Stimulated activated CD8-positive, alpha-beta memory T cell treated with anti-CD3 and anti-CD28 coated beads, Interleukin-7, amount 100 ng/mL, for 48 hours (primary cell): ENCODE measurements around the gene SMPX.
"Not testable (repeated sequence)": the region's sequence is repeated elsewhere in the genome, so short reads cannot be mapped to it uniquely, and the experiment has no call there.

Experiments used
- DNase-seq, 2 donors: peaks; one replicate each; pipeline ENCODE4 v3.0.0-alpha.2; 2020; ENCODE audit warnings: low read depth in 1 of 2; ENCODE audit errors: extremely low read depth in 1 of 2

SMPX gene

DNA sequence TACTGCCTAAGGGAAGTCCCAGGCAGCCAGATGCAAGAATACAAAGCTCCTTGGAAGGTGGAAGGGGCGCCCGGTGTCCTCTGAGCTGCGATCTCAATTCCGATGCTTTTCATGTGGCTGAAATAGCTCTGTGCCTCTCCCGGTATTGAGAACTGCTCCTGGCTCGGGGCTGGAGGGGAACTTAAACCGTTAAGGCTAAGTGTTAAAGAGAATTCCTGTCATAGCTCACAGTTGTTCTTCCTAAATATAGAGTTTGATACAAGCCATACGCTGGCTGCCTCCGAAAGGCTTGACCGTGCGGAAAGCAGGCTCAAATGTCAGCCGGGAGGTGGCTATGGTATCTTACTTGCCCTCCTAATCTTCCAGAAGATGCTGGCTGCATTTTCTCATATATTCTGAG is at the start of gene SMPX:
Gene SMPX, minus strand, starts transcription at position 157 of the 400 bp plus-strand sequence. CDS start 3,826 bp downstream, outside the sequence.
- no peak for DNase-seq

DNA sequence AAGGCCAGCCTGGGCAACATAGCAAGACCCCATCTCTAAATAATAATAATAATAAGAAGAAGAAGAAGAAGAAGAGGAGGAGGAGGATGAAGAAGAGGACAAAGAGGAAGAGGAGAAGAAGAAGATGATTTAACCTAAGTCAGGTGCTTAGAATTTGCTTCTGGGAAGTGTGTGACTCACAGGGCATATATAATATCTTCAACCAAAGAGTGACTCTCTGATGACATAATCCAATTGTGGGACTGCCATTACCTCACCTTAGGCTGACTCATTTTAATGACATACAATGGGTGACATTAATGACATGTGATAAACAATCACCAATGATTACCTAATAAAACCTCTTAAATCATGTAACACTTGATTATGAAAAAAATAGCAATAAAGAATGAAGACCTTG is 48.8 kb upstream of the SMPX start:
- no peak for DNase-seq

GRCh38 chrX:21802839-21803238 is 44.9 kb upstream of the SMPX start:
- no peak for DNase-seq

GRCh38 chrX:21802054-21802670 is 44.2 kb upstream of the SMPX start:
- no peak for DNase-seq

GRCh38 chrX:21800344-21800770 is 42.4 kb upstream of the SMPX start:
- no peak for DNase-seq

GRCh38 chrX:21799767-21800166 is 41.9 kb upstream of the SMPX start:
- DNase-seq, result no peak

- no peak for DNase-seq
These were observed 40.8 kb upstream of the SMPX start for GRCh38 chrX:21798677-21799219.

GRCh38 chrX:21781976-21782375 is 24.1 kb upstream of the SMPX start:
- DNase-seq, result no peak

DNA sequence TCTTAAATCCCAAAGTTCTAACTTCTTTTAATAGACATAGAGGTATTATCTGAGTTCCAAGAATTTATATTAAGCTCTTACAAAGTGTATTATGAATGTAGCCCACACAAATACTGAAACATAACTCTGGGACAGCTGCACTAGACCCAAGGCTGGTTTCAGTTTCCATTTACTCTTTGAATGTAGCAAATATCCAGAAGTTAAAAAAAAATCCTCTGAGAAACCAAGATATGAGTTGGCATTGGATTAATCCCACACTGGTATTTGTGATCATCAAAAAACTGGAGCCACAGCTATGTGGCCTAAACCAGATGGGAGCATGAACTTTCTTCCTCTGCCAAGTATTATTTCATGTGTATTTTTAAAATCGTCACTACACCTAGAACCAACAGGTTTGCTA is 23.6 kb upstream of the SMPX start:
- no peak for DNase-seq

- DNase-seq, result no peak
These were observed 21.2 kb upstream of the SMPX start for GRCh38 chrX:21779095-21779494.

- no peak for DNase-seq
These were observed 20.3 kb upstream of the SMPX start for GRCh38 chrX:21778236-21778635.

GRCh38 chrX:21775128-21775527 is 17.2 kb upstream of the SMPX start:
- DNase-seq, result not testable (repeated sequence)

- not testable (repeated sequence) for DNase-seq
These were observed 15.1 kb upstream of the SMPX start for GRCh38 chrX:21773036-21773435.

- DNase-seq, result no peak
These were observed 12.9 kb upstream of the SMPX start for GRCh38 chrX:21770631-21771321.

DNA sequence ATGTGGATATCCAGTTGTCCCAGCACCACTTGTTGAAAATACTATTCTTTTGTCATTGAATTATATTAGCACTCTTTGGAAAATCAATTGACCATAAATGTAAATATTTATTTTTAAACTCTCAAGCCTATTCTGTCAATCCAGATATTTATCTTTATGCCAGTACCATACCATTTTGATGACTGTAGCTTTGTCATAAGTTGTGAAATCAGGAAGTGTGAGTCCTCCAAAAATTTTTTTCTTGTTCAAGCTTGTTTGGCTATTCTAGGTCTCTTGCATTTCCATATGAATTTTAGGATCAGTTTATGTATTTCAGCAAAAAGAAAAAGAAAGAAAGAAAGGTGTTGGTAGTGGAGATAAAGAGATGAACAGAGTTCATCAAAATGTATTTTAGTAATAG is 8.2 kb upstream of the SMPX start:
- DNase-seq, result no peak

- no peak for DNase-seq
These were observed 6.1 kb upstream of the SMPX start for GRCh38 chrX:21764008-21764407.

- no peak for DNase-seq
These were observed 572 bp upstream of the SMPX start for GRCh38 chrX:21758488-21758887.

- DNase-seq, result no peak
These were observed 959 bp downstream of the SMPX start for GRCh38 chrX:21756785-21757529.

- DNase-seq, result no peak
These were observed 8.0 kb downstream of the SMPX start for GRCh38 chrX:21749924-21750323.

DNA sequence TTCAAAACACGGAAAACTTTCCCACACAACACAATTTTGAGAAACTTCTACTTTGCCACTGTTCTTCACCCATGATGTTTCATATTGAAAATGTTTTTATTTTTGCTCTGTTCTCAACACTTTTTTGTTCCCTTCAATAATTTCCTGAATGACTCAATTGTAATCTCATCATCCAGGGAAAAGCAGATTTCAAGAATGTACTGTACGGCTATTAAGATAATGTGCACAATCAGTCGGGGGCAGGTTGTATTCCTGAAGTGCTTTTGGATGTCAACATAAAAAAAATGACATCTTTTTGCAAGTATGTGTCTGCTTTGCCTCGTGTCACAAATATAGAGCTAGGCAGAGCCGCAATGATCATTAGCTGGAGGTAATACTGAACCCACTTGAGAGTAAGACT is 9.7 kb downstream of the SMPX start:
- no peak for DNase-seq

- DNase-seq, result no peak
These were observed 10.4 kb downstream of the SMPX start for GRCh38 chrX:21747558-21747957.

DNA sequence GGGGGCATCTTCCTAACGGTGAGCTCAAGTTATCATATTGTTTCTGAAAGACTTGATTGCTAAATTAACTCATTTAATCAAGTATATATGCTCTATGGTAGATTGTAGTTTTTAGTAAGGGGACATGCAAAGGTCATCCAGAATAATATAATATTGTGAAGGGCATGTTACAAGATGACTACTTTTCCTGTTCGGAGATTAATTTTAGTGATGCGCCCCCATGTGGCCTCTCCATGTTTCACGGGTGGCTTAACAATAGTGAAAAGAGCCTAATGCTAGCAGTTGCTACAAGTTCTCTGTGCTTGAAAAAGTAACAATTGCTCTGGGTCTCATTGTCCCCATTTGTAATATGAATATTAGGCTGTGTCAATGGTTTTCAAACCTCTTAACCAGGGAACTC is 12.2 kb downstream of the SMPX start:
- no peak for DNase-seq
